NK-92 (cell line): Measurements from ENCODE around the gene DMBT1.

Source experiments
- DNase-seq: peaks from one replicate; lab custom pipeline; 2025; ENCODE audit not compliant: unreplicated experiment; lab: John Stamatoyannopoulos, UW

The DMBT1 gene

GRCh38 chr10:122560279-122560804 is at the start of gene DMBT1:
TSS of gene DMBT1 (plus strand) at chr10:122560754. CDS start at chr10:122560771, 17 bp downstream.
- no peak for DNase-seq

DNA sequence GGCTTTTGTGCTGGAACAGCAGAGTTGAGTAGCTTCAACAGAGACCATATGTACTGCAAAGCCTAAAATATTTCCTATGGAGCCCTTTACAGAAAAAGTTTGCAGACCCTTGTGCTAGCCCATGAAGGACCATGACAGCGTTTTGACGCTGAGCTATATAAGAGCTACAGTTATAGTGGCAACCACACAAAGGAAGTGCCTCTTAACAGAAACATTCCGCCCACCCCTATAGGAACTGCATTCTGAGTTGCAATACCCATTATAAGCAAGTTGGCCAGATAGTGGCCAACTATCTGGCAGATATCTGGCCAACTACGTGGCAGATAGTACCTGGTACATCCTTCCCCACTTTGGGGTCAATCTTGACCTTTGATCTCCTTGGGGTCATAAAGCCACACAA is 47.5 kb upstream of the DMBT1 start:
- no peak for DNase-seq

GRCh38 chr10:122514045-122514840 is 46.3 kb upstream of the DMBT1 start:
- no peak for DNase-seq

- no peak for DNase-seq
Measured at GRCh38 chr10:122515022-122515424, 45.5 kb upstream of the DMBT1 start.

GRCh38 chr10:122515588-122516231 is 44.8 kb upstream of the DMBT1 start:
- DNase-seq, result no peak

DNA sequence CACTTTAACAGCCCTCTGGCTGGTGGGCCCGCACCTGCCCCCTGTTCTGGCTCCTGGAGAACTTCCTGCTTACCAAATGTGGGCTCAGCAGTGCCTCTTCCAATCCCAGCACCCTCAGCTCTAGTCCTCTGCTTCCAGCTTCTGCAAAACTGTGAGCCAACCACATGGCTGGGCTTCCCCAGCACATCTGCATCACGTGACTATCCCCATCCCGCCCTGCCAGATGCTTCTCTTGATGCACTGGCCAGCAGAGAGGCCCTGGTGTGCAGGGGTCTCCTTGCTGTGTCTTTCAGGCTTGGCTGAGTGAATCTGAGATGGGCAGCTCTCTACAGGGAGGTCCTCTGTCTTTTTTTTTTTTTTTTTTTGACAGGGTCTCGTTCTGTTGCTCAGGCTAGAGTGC is 43.8 kb upstream of the DMBT1 start:
- DNase-seq, result no peak

GRCh38 chr10:122519144-122519543 is 41.4 kb upstream of the DMBT1 start:
- DNase-seq, result no peak

DNA sequence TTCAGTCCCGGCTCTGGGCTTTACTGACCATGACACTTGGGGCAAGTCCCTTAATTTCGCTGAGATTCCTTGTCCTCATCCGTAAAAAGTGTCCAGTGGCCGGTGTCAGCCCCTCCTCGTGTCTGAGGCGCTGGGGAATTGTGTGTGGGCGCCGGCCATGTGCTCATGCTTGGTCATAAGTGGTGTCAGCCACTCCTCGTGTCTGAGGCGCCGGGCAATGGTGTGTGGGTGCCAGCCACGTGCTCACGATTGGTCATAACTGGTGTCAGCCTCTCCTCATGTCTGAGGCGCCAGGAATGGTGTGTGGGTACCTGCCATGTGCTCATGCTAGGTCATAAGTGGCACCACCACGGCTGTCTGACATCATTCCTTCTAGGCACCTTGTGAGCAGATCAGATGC is 40.7 kb upstream of the DMBT1 start:
- DNase-seq, result no peak

GRCh38 chr10:122521011-122521410 is 39.5 kb upstream of the DMBT1 start:
- DNase-seq, result no peak

DNA sequence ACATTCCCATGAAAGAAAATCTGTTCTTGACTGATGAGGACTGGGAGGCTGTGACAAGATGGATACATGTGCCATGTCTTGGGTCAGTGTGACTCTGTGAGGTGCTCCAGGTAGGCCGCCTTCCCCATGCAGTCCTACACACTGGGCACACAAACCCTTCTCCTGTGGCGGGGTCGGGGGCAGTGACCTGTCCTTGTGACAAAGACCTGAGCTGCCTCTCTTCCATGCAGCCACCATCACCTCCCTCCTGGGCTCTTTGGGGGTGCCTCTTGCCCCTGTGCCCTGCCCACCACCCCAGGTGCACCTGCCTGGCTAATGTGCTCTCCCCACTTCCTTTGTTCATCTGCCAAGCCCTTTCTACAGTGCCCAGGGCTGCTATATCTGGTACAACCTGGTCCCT is 35.7 kb upstream of the DMBT1 start:
- DNase-seq, result no peak

DNA sequence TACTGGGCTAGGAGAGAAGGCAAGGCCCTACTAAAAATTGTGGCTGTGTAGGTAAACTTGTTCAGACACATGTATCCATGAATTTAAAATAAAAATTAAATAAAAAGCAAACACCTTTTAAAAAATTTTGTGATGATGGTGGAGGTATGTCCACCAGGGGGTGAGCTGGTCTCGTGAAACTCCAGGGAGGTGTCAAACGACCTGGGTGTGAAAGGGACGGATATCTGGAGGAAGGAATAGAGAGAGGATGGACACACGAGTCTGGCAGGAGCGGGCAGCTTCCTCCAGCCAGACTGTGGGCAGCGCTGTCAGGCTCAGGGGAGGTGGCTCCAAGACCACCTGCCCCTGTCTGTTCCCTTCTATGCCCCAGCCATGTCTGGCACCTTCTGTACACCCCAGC is 34.8 kb upstream of the DMBT1 start:
- no peak for DNase-seq

DNA sequence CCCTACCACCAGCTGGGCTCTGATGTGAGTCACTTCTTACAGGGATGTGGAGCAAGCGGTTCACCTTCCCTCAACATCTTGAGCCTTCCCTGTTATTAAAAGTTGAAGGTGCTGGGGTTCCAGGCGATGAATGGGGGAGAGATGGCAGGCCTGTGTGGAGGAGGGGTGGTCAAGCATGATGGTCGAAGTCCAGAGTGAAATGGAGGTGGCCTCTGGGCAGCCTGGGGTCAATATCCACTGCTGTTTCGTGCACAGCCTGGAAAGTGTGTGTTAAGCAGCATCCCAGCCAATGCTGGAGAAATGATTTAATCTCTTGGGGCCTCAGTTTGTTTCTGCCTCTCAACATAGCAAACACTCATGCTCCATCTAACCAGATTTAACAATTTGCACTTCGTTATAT is 33.7 kb upstream of the DMBT1 start:
- no peak for DNase-seq

DNA sequence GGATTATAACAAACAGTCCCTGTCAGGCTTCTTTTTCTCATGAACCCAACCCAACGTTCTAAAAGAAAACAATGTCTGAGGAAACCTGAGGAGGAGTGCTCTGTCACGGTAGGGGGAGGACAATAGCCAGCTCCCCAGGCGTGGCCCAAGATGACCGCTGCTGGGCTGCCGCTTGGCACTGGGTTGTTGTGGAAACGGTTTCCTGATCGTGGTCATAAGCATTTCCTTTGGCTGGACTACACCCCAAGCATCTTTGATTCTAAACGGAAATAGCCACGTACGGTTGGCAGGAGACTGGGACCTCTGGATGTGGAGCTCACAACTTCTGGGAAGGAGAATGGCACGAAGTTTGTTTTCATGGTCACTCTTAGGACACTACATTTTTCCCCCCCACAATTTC is 30.4 kb upstream of the DMBT1 start:
- no peak for DNase-seq

DNA sequence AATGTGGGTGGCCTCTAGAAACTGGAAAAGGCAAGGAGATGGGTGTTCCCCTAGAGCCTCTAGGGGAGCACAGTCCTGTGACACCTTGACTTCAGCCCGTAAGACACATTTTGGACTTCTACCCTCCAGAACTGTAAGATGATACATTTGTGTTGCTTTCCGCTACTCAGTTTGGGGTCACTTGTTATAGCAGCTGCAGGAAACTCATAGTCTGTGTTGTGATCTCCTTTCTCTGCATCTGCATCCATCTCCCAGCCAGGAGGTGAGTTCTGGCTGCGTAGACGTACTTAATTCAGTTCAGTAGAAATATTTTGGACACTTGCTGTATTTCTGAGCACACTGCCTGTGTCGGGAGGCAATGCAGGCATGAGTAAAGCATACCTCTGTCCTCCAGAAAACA is 29.3 kb upstream of the DMBT1 start:
- no peak for DNase-seq

DNA sequence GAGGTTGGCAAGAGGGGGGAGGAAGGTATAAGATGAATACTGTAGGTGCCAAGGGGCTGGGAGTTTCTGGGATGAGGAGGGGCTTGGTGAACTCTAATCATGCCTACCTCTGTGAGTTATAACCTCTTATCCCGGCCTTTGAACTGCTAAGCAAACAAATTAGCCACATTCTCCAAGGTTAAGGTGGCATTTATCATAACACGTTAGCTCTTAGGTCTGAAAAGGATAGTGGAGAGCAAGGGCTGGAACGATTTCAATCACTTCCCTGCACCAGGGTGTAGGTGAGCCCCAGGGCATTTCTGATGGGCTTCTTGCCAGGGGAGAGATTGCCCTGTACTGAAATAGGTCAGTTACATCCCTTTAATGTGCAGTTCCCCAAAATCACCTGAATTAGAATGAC is 28.6 kb upstream of the DMBT1 start:
- DNase-seq, result no peak

DNA sequence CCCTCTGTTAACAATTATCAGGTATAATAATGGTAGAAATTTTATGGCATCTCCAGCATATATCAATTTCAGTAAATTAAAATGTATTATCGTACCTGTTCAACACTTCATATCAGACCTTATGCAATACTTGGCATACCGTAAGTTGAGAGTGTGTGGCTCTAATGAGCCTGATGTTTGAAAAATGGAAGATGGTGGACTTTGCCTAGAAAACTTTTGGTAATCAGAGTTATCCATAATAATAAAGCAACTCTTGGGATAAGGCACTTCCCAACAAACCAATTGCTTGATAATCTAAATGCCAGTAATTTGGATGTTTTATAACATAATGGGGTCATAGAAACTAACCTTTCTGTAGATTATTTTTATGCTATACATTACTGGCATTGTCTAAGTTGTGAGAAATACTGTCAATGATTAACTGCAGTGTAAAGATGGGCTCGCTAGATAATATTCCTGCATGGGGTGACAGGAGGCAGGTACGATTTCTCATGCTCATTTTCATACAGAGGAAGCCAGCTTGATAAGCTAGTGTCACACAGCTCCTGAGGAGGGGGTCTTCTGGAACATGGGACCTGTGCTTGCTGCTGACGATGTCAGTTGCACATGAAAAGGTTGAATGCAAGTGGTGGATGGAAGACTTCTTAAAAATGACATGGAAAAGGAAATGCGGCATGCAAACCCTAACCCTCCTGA is 27.8 kb upstream of the DMBT1 start:
- no peak for DNase-seq

GRCh38 chr10:122537545-122537944 is 23.0 kb upstream of the DMBT1 start:
- no peak for DNase-seq

DNA sequence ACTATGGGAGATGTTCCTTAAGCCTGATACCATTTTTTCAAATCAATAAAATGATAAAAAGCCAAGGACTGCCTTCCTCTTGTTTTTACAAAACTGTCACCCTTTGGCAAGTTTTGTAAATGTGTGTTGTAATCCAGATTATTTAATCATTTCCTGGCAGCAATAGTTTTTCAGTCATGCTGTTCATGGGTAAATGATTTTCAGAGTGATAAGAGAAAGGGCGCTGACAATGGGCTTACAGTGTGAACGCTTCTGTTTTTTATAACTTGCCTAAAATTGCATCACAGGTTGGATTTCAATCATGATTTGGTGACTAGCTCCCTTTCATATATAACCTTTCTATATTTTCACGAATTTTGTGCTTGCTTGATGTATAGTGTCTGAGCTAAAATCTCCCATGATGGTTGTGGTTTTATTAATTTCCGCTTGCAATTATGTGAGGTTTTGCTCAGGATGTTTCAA is 19.0 kb upstream of the DMBT1 start:
- DNase-seq, result no peak

DNA sequence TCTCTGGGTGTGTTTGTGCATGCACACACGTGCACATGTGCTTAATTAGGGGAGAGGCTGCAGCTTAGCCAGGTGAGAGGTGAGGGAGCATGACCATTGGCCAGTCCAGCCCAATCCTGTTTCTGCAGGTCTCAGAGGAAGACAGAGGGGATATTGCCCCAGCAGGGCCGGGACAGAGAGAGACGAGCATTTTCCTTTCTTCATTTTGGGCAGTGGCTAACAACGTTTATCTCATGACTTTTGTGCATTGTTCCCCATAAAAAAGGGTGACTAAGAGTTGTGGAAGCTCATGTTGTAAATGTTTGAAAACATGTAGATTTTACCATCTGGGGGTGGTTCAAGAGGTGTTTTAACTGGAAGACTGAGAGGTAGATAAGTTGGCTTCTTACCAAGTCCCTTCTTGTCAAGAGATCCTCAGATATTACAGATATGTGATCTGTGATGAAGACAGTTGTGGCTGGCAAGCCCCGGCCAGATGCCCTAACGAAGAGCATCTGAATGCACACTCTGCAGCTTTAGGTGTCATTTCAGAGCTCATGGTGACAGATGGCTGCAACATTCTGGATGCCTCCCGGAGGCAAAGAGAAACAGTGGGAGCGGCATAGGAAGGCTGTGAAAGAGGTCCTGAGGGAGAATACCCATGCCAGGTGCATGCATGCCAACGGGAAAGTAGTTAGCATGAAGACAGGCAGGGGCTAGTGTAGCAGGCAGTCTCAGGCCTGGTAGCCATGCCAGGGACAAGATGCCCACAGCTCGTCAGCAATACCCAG is 16.7 kb upstream of the DMBT1 start:
- no peak for DNase-seq

DNA sequence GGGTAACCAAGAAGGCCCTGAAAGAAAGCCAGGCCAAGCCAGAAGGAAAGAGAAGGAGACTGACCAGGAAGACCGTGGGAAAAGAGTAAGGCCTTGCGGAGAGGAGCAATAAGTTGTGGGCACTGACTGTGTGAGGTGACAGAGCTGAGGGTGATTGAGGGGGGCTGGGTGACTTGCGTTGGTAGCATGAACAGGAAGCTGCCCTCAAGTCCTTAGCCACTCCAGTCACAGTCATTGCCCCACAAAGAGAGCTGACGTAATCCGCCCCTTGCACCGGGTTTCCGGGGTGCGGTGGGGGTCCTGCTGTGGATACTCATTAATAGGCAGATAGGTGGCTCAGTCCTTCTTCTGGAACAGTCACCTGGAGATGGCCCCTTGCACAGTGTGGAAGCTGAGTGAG is 16.1 kb upstream of the DMBT1 start:
- DNase-seq, result no peak

DNA sequence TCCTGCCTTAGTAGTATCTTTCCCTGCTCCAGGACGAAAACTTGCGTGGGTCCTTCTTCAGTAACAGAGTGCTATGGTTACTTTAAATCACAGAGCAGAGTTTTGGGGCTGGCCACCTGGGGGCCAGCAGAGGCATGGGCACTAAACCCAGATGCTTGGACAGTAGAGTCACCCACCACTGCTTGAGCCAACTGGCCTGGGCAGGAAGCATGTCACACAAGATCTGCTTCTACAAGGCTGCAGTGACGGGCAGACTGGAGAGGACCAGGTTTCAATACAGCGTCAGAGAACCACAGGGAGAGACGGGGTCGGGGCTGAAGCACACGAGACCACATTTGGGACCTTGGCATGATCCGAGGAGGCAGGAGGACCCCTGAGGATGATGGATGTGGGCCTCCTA is 14.3 kb upstream of the DMBT1 start:
- DNase-seq, result no peak
